Stimulated activated CD4-positive, alpha-beta T cell treated with anti-CD3 and anti-CD28 coated beads, Interleukin-4, amount 100 ng/mL, for 1 hour (primary cell): ENCODE data around the gene BAIAP2L1.

Source experiments
- DNase-seq: peaks from one replicate; pipeline ENCODE4 v3.0.0-alpha.2; 2020

Gene BAIAP2L1

GRCh38 chr7:98289333-98289875 is 111.5 kb downstream of the BAIAP2L1 start:
- no peak for DNase-seq

- no peak for DNase-seq
Observed at GRCh38 chr7:98288064-98288823, 112.6 kb downstream of the BAIAP2L1 start.

GRCh38 chr7:98287486-98287959 is 113.4 kb downstream of the BAIAP2L1 start:
- DNase-seq, result no peak

GRCh38 chr7:98286701-98287485 is 114.0 kb downstream of the BAIAP2L1 start:
- DNase-seq, result no peak

- no peak for DNase-seq
Observed at GRCh38 chr7:98286093-98286539, 114.8 kb downstream of the BAIAP2L1 start.

- no peak for DNase-seq
Observed at GRCh38 chr7:98285157-98286092, 115.5 kb downstream of the BAIAP2L1 start.

- DNase-seq, result no peak
Observed at GRCh38 chr7:98284335-98285036, 116.4 kb downstream of the BAIAP2L1 start.

- no peak for DNase-seq
Observed at GRCh38 chr7:98283887-98284222, 117.0 kb downstream of the BAIAP2L1 start.

GRCh38 chr7:98283127-98283886 is 117.6 kb downstream of the BAIAP2L1 start:
- DNase-seq, result no peak

- DNase-seq, result no peak
Observed at GRCh38 chr7:98282703-98283102, 118.2 kb downstream of the BAIAP2L1 start.

GRCh38 chr7:98281757-98282606 is 118.9 kb downstream of the BAIAP2L1 start:
- DNase-seq, result no peak

- peak; percentile 94 for DNase-seq
Observed at GRCh38 chr7:98280791-98281756, 119.8 kb downstream of the BAIAP2L1 start, which contains the start of gene BRI3. TSS of gene BRI3 (plus strand) at chr7:98281686. CDS start at chr7:98281796, 110 bp downstream.

- no peak for DNase-seq
Observed at GRCh38 chr7:98280296-98280695, 120.6 kb downstream of the BAIAP2L1 start.

GRCh38 chr7:98278936-98279335 is 122.0 kb downstream of the BAIAP2L1 start:
- no peak for DNase-seq

- DNase-seq, result no peak
Observed at GRCh38 chr7:98278408-98278807, 122.5 kb downstream of the BAIAP2L1 start.

- no peak for DNase-seq
Observed at GRCh38 chr7:98276241-98276761, 124.6 kb downstream of the BAIAP2L1 start.

- DNase-seq, result no peak
Observed at GRCh38 chr7:98267303-98267702, 133.6 kb downstream of the BAIAP2L1 start.

- DNase-seq, result no peak
Observed at GRCh38 chr7:98266840-98267239, 134.1 kb downstream of the BAIAP2L1 start.

- no peak for DNase-seq
Observed at GRCh38 chr7:98265841-98266271, 135.0 kb downstream of the BAIAP2L1 start.
